GM08714 (cell line): Measurements from ENCODE around the gene SLC39A11.

ENCODE experiments used
- H3K4me3 ChIP-seq: fragments of 200-500 bp; sonication (Bioruptor generic); 2 replicates; pipeline ENCODE4 v1.5.1; 2014; ENCODE audit warnings: mild to moderate bottlenecking, low read length, inconsistent platforms
- ZNF274 ChIP-seq: IDR thresholded peaks from 2 replicates; pipeline ENCODE4 v1.6.1; 2012; ENCODE audit warnings: mild to moderate bottlenecking, low read depth, low read length

SLC39A11 gene

DNA sequence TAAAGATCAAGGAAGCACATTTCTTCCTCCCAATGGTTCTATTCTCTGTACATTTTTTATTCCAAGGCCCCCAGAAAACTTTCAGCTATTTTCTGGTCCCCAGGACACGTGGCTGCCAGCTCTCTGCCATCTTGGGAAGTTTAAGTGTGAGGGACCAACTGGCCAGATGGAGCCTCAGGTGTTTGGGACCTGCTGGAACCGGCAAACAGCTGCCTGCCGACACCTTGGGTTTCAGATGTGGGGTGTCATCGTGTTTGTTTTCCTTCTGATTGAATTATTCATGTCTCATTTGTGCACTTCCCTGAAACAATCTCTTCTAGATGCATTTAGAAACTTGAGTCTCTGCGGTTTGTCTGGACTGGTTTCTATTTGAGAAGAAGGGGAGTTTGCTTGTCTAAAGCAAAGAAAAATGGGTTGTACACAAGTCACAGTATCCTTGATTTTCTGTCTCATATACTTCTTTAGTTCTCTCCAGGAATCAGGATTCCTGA lies 386.5 kb downstream of the SLC39A11 start:
- TF ChIP-seq ZNF274 = no peak
- H3K4me3 ChIP-seq = no peak overlapping the region

- no peak overlapping the region for H3K4me3 ChIP-seq
- no peak for TF ChIP-seq ZNF274
Measured at GRCh38 chr17:72702998-72703397, 389.5 kb downstream of the SLC39A11 start.

DNA sequence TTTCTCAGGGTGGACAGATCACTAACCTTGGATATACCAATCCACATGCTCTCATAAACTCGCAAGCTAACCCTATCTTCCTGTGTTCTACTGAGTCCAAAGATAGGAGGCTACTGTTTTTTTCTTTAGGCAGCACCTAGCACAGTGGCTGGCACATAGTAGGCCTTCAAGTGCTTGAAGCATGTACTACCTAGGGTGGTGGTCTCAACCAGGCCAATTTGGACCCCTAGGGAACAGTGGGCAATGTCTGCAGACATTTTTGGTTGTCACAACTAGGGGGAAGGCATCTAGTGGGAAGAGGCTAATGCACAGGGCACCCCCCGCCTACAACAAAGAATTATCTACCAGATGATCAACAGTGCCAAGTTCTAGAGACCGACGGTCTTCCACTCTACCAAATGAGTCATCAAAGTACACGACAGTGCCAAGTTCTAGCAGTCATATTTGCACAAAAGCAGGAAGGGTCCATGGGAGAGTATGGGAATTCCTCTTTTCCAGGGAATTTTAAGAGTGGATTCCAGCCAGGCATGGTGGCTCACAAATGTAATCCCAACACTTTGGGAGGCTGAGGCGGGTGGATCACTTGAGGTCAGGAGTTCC lies 390.3 kb downstream of the SLC39A11 start:
- no peak for TF ChIP-seq ZNF274
- H3K4me3 ChIP-seq = no peak overlapping the region

- H3K4me3 ChIP-seq = no peak overlapping the region
- no peak for TF ChIP-seq ZNF274
Measured at GRCh38 chr17:72700226-72700625, 392.3 kb downstream of the SLC39A11 start.

GRCh38 chr17:72699545-72699944 lies 392.9 kb downstream of the SLC39A11 start:
- no peak for TF ChIP-seq ZNF274
- H3K4me3 ChIP-seq = no peak overlapping the region

GRCh38 chr17:72697602-72698146 lies 394.8 kb downstream of the SLC39A11 start:
- no peak for TF ChIP-seq ZNF274
- no peak overlapping the region for H3K4me3 ChIP-seq

- no peak for TF ChIP-seq ZNF274
- no peak overlapping the region for H3K4me3 ChIP-seq
Measured at GRCh38 chr17:72696721-72697120, 395.8 kb downstream of the SLC39A11 start.

DNA sequence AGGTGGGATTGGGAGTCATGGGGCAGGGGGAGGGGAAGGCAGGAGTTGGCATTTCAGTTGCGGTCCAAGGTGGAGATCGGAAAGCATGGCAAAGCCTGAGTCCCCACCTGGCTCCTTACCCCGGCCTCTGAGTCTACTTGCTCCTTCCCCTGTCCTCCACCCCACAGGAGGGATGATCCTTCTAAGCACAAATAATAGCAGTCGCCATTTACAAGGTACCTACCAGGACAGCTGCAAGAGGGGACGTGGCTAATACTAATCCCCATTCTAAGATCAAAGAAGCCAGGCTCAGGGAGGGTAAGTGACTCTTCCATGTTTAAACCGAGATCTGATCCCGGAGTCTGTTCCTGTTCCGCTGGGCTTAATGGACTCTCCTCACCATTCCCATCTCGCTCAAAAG lies 396.3 kb downstream of the SLC39A11 start:
- no peak overlapping the region for H3K4me3 ChIP-seq
- no peak for TF ChIP-seq ZNF274

DNA sequence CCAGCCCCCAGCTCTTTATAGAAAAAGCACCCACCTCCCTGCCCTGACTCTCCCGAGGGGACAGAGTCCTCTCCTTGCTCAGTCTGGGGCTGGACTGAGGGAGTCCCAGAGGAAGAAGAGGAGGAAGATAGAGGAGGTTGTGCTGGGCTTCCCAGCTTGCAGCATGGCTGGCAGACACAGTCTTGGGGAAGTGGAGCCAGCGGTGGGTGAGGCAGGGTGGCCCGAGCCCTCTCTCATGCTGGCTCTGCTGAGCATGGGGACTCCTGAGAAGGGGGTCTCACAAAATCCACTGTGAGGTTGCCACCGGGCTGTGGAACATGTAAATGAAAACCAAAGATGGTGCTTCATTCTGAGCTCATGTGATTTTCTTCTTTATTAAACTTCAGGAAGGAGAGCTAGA lies 398.5 kb downstream of the SLC39A11 start:
- no peak for TF ChIP-seq ZNF274
- no peak overlapping the region for H3K4me3 ChIP-seq

GRCh38 chr17:72693151-72693878 lies 399.2 kb downstream of the SLC39A11 start:
- H3K4me3 ChIP-seq = no peak overlapping the region
- no peak for TF ChIP-seq ZNF274

DNA sequence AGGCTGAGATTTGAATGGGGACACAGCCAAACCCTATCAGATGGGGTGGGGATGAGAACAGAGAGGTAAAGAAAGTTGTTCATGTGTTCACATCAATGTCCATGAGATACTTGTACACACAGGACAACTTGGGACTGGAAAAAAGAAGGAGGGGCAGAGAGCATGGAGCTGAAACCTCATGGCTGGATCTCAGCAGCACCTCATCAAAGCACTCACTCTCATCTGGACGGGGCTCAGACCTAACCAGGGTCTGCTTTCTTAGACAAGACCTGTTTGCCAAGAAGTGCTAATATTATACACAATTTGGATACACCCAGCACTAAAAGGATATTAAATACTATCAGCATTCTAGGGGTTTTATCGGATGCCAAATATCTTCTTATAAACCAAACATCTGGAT lies 399.8 kb downstream of the SLC39A11 start:
- H3K4me3 ChIP-seq = no peak overlapping the region
- TF ChIP-seq ZNF274 = no peak

- H3K4me3 ChIP-seq = no peak overlapping the region
- TF ChIP-seq ZNF274 = no peak
Measured at GRCh38 chr17:72691586-72691985, 400.9 kb downstream of the SLC39A11 start.

DNA sequence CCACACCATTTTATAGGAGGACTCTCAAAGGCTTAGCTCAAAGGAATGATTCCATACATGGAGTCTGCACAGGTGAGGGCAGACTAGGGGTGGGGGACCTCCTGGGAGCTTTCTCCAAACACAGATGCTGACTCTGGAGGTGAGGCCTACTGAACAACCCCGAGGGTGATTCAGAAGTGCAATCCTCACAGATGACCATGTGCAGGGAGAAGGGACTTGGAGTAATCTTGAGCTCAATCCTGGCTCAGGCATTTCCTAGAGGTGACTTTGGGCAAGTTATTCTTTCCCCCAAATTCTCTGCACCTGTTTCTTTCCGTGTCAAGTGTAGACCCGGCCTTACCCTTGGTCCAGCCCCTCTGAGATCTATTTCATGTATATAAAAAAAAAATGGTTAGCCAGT lies 401.5 kb downstream of the SLC39A11 start:
- H3K4me3 ChIP-seq = no peak overlapping the region
- TF ChIP-seq ZNF274 = no peak

GRCh38 chr17:72687886-72688285 lies 404.6 kb downstream of the SLC39A11 start:
- H3K4me3 ChIP-seq = no peak overlapping the region
- no peak for TF ChIP-seq ZNF274

DNA sequence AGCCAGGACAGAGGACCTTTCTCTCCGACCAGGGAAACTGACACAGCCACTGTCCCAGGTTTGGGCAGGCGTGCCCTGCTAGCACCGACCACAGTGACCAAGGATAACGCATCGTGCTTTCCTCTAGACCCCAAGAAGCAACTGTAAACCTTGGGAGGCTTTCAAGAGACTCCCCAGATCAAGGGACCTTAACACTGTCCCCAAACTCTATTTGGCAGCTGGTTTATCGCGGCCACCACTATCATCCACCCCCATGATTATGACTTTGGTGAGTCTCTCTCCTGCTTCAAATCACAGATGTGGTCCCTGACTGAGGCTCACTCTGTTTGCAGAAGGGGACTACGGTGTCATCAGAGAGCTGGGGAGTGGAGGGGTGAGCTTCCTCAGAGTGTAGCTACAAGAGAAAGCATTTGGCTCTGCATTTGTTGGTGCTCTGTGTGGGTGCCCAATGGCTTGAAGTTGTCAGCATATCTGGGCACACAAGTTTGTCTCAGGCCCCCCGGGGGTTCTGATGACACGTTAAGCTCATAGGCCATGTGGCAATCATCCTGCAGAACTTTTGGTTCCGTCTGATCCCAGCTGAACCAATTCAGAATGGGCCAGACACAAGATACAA lies 408.0 kb downstream of the SLC39A11 start:
- H3K4me3 ChIP-seq = no peak overlapping the region
- no peak for TF ChIP-seq ZNF274
